Stimulated activated CD8-positive, alpha-beta memory T cell treated with anti-CD3 and anti-CD28 coated beads, Interleukin-7, amount 100 ng/mL, for 48 hours (primary cell): ENCODE data around the gene SCN5A.

ENCODE experiments used
- DNase-seq, 2 donors: peaks; one replicate each; pipeline ENCODE4 v3.0.0-alpha.2; 2020; ENCODE audit warnings: low read depth in 1 of 2; ENCODE audit errors: extremely low read depth in 1 of 2

Gene SCN5A

GRCh38 chr3:38563070-38563885 is 86.2 kb downstream of the SCN5A start:
- DNase-seq, result no peak

- no peak for DNase-seq
Observed at GRCh38 chr3:38562467-38562925, 87.0 kb downstream of the SCN5A start.

- no peak for DNase-seq
Observed at GRCh38 chr3:38561746-38562466, 87.6 kb downstream of the SCN5A start.

- no peak for DNase-seq
Observed at GRCh38 chr3:38560996-38561717, 88.3 kb downstream of the SCN5A start.

- DNase-seq, result no peak
Observed at GRCh38 chr3:38560284-38560683, 89.2 kb downstream of the SCN5A start.

- DNase-seq, result no peak
Observed at GRCh38 chr3:38558864-38559263, 90.6 kb downstream of the SCN5A start.

GRCh38 chr3:38556640-38557358 is 92.7 kb downstream of the SCN5A start:
- DNase-seq, result no peak

GRCh38 chr3:38555926-38556325 is 93.6 kb downstream of the SCN5A start:
- DNase-seq, result no peak

GRCh38 chr3:38555149-38555840 is 94.2 kb downstream of the SCN5A start:
- no peak for DNase-seq

GRCh38 chr3:38554127-38554827 is 95.2 kb downstream of the SCN5A start:
- DNase-seq, result no peak

GRCh38 chr3:38553071-38553470 is 96.4 kb downstream of the SCN5A start:
- DNase-seq, result no peak

GRCh38 chr3:38552364-38552763 is 97.1 kb downstream of the SCN5A start:
- DNase-seq, result no peak

GRCh38 chr3:38551026-38551832 is 98.3 kb downstream of the SCN5A start:
- DNase-seq, result no peak

GRCh38 chr3:38549957-38550840 is 99.3 kb downstream of the SCN5A start:
- no peak for DNase-seq

GRCh38 chr3:38549486-38549885 is 100.0 kb downstream of the SCN5A start:
- DNase-seq, result no peak

- no peak for DNase-seq
Observed at GRCh38 chr3:38549082-38549481, 100.4 kb downstream of the SCN5A start.

GRCh38 chr3:38548154-38548931 is 101.1 kb downstream of the SCN5A start:
- DNase-seq, result no peak
